Endothelial cell of umbilical vein (primary cell): ENCODE data around the gene LURAP1L. TPM values are rescaled to one million over a fixed set of nuclear protein-coding genes. Genes with fewer than 3 reads are reported as not detected.

Source experiments
- BruUV-seq: library from RNA; stranded (reverse); fragments of 400-500 nt; replicated peaks from 2 replicates; lab custom pipeline; 2021; lab: Mats Ljungman, UMichigan
- CTCF ChIA-PET: fragments of 300-600, 350-600 bp; sonication (Branson Sonifier 250); formaldehyde crosslinking; loops from one replicate; lab custom pipeline; 2021; ENCODE audit warnings: antibody characterized with exemption, inconsistent platforms; lab: Charles Lee
- POLR2A ChIA-PET: fragments of 300-600, 350-600 bp; sonication (Branson Sonifier 250); formaldehyde crosslinking; loops from one replicate; lab custom pipeline; 2021; ENCODE audit warnings: antibody characterized with exemption, inconsistent platforms; lab: Charles Lee
- DNase-seq: peaks from one replicate; pipeline ENCODE4 v3.0.0-alpha.2; 2011; ENCODE audit warnings: low read depth, low spot score
- FAIRE-seq: peaks from 2 replicates; lab custom pipeline; 2011; peaks lifted over from hg19 to GRCh38; lab: Jason Lieb, UNC
- H2AFZ ChIP-seq: 2 replicates; pipeline ENCODE4 v1.6.0; 2012; ENCODE audit warnings: low read depth, low read length, control low read depth, inconsistent platforms
- H3K27ac ChIP-seq: 2 replicates; pipeline ENCODE4 v1.5.1; 2011; ENCODE audit warnings: low read depth, mild to moderate bottlenecking, control low read depth, low read length, moderate library complexity; ENCODE audit not compliant: insufficient read depth
- H3K27me3 ChIP-seq, 2 experiments: 2 replicates each; pipeline versions ENCODE4 v1.6.0 to v1.6.1; 2011; ENCODE audit warnings: low read length in 2 of 2, mixed read lengths in 1 of 2; ENCODE audit not compliant: control insufficient read depth in 2 of 2, insufficient read depth in 2 of 2
- H3K36me3 ChIP-seq, 2 experiments: 2 replicates in 1 of 2; 3 replicates in 1 of 2; pipeline ENCODE4 v1.5.1; 2011; ENCODE audit warnings: low read length in 2 of 2, mild to moderate bottlenecking in 1 of 2, moderate library complexity in 1 of 2; ENCODE audit not compliant: control insufficient read depth in 2 of 2, insufficient read depth in 2 of 2; ENCODE audit errors: extremely low read depth in 1 of 2
- H3K4me1 ChIP-seq: 3 replicates; pipeline ENCODE4 v1.5.1; 2011; ENCODE audit warnings: mild to moderate bottlenecking, low read length; ENCODE audit not compliant: control insufficient read depth, insufficient read depth; ENCODE audit errors: extremely low read depth
- H3K4me2 ChIP-seq: 2 replicates; pipeline ENCODE4 v1.6.1; 2011; ENCODE audit warnings: low read length, control low read depth, mixed read lengths; ENCODE audit not compliant: insufficient read depth
- H3K4me3 ChIP-seq, 3 experiments: fragments of 200-600 bp in 1 of 3; sonication (generic), shearing (Covaris generic) in 1 of 3; replicated peaks in 1 of 3; 2 replicates each; pipeline ENCODE4 v1.5.1; 2011 to 2016; ENCODE audit warnings: control low read depth in 3 of 3, low read length in 3 of 3, mild to moderate bottlenecking in 2 of 3, inconsistent platforms in 1 of 3, low read depth in 1 of 3, moderate library complexity in 1 of 3; ENCODE audit not compliant: insufficient read depth in 1 of 3
- H3K79me2 ChIP-seq: 2 replicates; pipeline ENCODE4 v1.6.0; 2012; ENCODE audit warnings: low read length, inconsistent platforms; ENCODE audit not compliant: control insufficient read depth, insufficient read depth
- H3K9ac ChIP-seq: replicated peaks from 2 replicates; pipeline ENCODE3; 2011; ENCODE audit warnings: low read length, control low read depth; ENCODE audit not compliant: insufficient read depth; ENCODE audit errors: extremely low read depth
- H3K9me1 ChIP-seq: replicated peaks from 3 replicates; pipeline ENCODE4 v1.6.0; 2011; ENCODE audit warnings: mild to moderate bottlenecking, low read length; ENCODE audit not compliant: control insufficient read depth, insufficient read depth; ENCODE audit errors: extremely low read depth
- H3K9me3 ChIP-seq: replicated peaks from 2 replicates; pipeline ENCODE4 v1.5.1; 2012; ENCODE audit warnings: low read length, inconsistent platforms; ENCODE audit not compliant: control insufficient read depth, insufficient read depth
- H4K20me1 ChIP-seq: replicated peaks from 2 replicates; pipeline ENCODE3; 2011; ENCODE audit warnings: mild to moderate bottlenecking, low read length; ENCODE audit not compliant: control insufficient read depth, insufficient read depth; ENCODE audit errors: extremely low read depth
- CTCF ChIP-seq, 2 donors: IDR thresholded peaks; 1 replicate in 1 of 2; 2 replicates in 1 of 2; pipeline ENCODE4 v1.5.1; 2011; ENCODE audit warnings: low read length in 2 of 2, mild to moderate bottlenecking in 2 of 2, moderate library complexity in 2 of 2, control low read depth in 1 of 2, inconsistent platforms in 1 of 2, low read depth in 1 of 2; ENCODE audit not compliant: insufficient read depth in 1 of 2; ENCODE audit errors: extremely low read depth in 1 of 2
- EZH2 ChIP-seq: IDR thresholded peaks from 2 replicates; pipeline ENCODE4 v1.6.1; 2012; ENCODE audit warnings: borderline replicate concordance, low read depth, mild to moderate bottlenecking, moderate library complexity, low read length, inconsistent platforms; ENCODE audit not compliant: severe bottlenecking
- FOS ChIP-seq: IDR thresholded peaks from 2 replicates; pipeline ENCODE4 v1.6.1; 2011; ENCODE audit warnings: mild to moderate bottlenecking, low read length, moderate library complexity, borderline replicate concordance; ENCODE audit not compliant: insufficient read depth
- GATA2 ChIP-seq: IDR thresholded peaks from 2 replicates; pipeline ENCODE4 v1.7.0; 2011; ENCODE audit warnings: low read depth, mild to moderate bottlenecking, moderate library complexity, mixed read lengths, low read length; ENCODE audit not compliant: insufficient read length, insufficient read depth
- JUN ChIP-seq: IDR thresholded peaks from 2 replicates; pipeline ENCODE4 v1.6.1; 2011; ENCODE audit warnings: borderline replicate concordance, low read depth; ENCODE audit not compliant: insufficient read length, insufficient read depth
- MAX ChIP-seq: IDR thresholded peaks from 2 replicates; pipeline ENCODE4 v1.6.1; 2011; ENCODE audit not compliant: insufficient read depth, insufficient read length
- MYC ChIP-seq: IDR thresholded peaks from one replicate; pipeline ENCODE4 v1.6.1; 2011; ENCODE audit warnings: mild to moderate bottlenecking, low read depth, low read length
- POLR2A ChIP-seq: IDR thresholded peaks from 2 replicates; pipeline ENCODE4 v1.6.1; 2012; ENCODE audit warnings: low read depth, mild to moderate bottlenecking, control low read depth, low read length
- POLR2AphosphoS5 ChIP-seq: IDR thresholded peaks from 2 replicates; pipeline ENCODE4 v1.6.1; 2012; ENCODE audit warnings: low read depth, mild to moderate bottlenecking, control low read depth, low read length, moderate library complexity; ENCODE audit not compliant: insufficient read depth
- dilution Hi-C: fragments of 300-500 bp; cut with MboI; formaldehyde crosslinking; loops from one replicate; pipeline ENCODE4 v1.15.0; 2019; ENCODE audit warnings: low sequenced_read_pairs; ENCODE audit not compliant: extremely low pct_ligation_motif_present
- intact Hi-C: fragments of 100-400 bp; cut with micrococcal nuclease; formaldehyde crosslinking; loops from one replicate; pipeline ENCODE4 v1.10.0; 2022
- polyA plus RNA-seq, 4 experiments: library from polyadenylated mRNA; depleted of rRNA in 3 of 4; stranded (reverse) in 3 of 4; unstranded in 1 of 4; fragments of >200 nt; gene quantifications; 2 replicates each; pipeline versions ENCODE4 v1.2.1 to v1.2.3, GENCODE V29; 2011 to 2012; ENCODE audit warnings: missing spikeins in 1 of 4
- total RNA-seq: library from RNA; stranded (reverse); gene quantifications from 2 replicates; pipeline ENCODE4 v1.2.3, GENCODE V29; 2021

LURAP1L gene
- total and polyA plus RNA-seq, 2 donors (not counting 3 experiments of a cell fraction or from before 2014, with no cell fraction given) = 1.5 to 3.3 TPM

GRCh38 chr9:12730198-12730597, 44.6 kb upstream of the LURAP1L start:
- H3K4me2 ChIP-seq = no peak overlapping the region
- no peaks in the 10 kb centered on the region for H3K9me3 ChIP-seq
- no peak overlapping the region for H3K4me3 ChIP-seq
- no peak overlapping the region for H3K27ac ChIP-seq
- POLR2A ChIA-PET = no interaction called here
- no peaks in the 10 kb centered on the region for H3K79me2 ChIP-seq
- no peaks in the 10 kb centered on the region for H4K20me1 ChIP-seq
- FAIRE-seq (peak; percentile 76), DNase-seq (no peak)
- intact Hi-C loops (no loop called here), dilution Hi-C loops (no loop called here)
- peak overlapping the region; percentile 73 for H2AFZ ChIP-seq
- BruUV-seq = no TSS peak
- no peak for TF ChIP-seq FOS
- no peak for TF ChIP-seq MAX
- TF ChIP-seq GATA2 = no peak
- TF ChIP-seq CTCF (IDR thresholded peaks at IDR 0.05; ENCODE audit: extremely low read depth in 1 of 2, insufficient read depth in 1 of 2, low read depth in 1 of 2, low read length in 2 of 2) = no peak
- no peaks in the 10 kb centered on the region for H3K36me3 ChIP-seq
- CTCF ChIA-PET = interaction anchor here (0.7 to 1.2 kb wide), 6 partner anchors 11 to 154 kb away, joined by 3 to 5 read pairs (median 3); no protein-coding TSS in a partner anchor
- H3K27me3 ChIP-seq = no peaks in the 10 kb centered on the region
- H3K9ac ChIP-seq = no peak overlapping the region
- H3K9me1 ChIP-seq = no peaks in the 10 kb centered on the region
- H3K4me1 ChIP-seq = peaks cover 4% of the 10 kb centered on the region

- no TSS peak for BruUV-seq
- FAIRE-seq (peak; percentile 44), DNase-seq (peak; percentile 5)
- Histone ChIP-seq H2AFZ (no peak overlapping the region), H4K20me1 (no peaks in the 10 kb centered on the region), H3K4me1 (peaks cover 4% of the 10 kb centered on the region), H3K27ac (no peak overlapping the region), H3K4me3 (no peak overlapping the region), H3K36me3 (no peaks in the 10 kb centered on the region), H3K4me2 (no peak overlapping the region), H3K79me2 (no peaks in the 10 kb centered on the region), H3K9me1 (no peaks in the 10 kb centered on the region), H3K27me3 (no peaks in the 10 kb centered on the region), H3K9me3 (no peaks in the 10 kb centered on the region), H3K9ac (no peak overlapping the region)
- intact Hi-C loops (no loop called here), dilution Hi-C loops (no loop called here)
- POLR2A ChIA-PET = no interaction called here
- TF ChIP-seq MAX (no peak), GATA2 (no peak), POLR2AphosphoS5 (no peak), POLR2A (no peak), FOS (no peak), EZH2 (no peak), MYC (no peak), CTCF (IDR thresholded peaks at IDR 0.05; ENCODE audit: extremely low read depth in 1 of 2, insufficient read depth in 1 of 2, low read depth in 1 of 2, low read length in 2 of 2) (no peak), JUN (no peak)
- CTCF ChIA-PET = interaction anchor here (1.1 kb wide), 1 partner anchor 45 kb away, joined by 3 read pairs; no protein-coding TSS in a partner anchor
Observed at GRCh38 chr9:12730927-12731326, 43.9 kb upstream of the LURAP1L start.
